Endothelial cell of umbilical vein (primary cell): ENCODE measurements around the gene RMND5A. TPM values are rescaled to one million over a fixed set of nuclear protein-coding genes. Genes with fewer than 3 reads are reported as not detected.

Experiments used
- BruUV-seq: library from RNA; stranded (reverse); fragments of 400-500 nt; replicated peaks from 2 replicates; lab custom pipeline; 2021; lab: Mats Ljungman, UMichigan
- CTCF ChIA-PET: fragments of 300-600, 350-600 bp; sonication (Branson Sonifier 250); formaldehyde crosslinking; loops from one replicate; lab custom pipeline; 2021; ENCODE audit warnings: antibody characterized with exemption, inconsistent platforms; lab: Charles Lee
- POLR2A ChIA-PET: fragments of 300-600, 350-600 bp; sonication (Branson Sonifier 250); formaldehyde crosslinking; loops from one replicate; lab custom pipeline; 2021; ENCODE audit warnings: antibody characterized with exemption, inconsistent platforms; lab: Charles Lee
- DNase-seq: peaks from one replicate; pipeline ENCODE4 v3.0.0-alpha.2; 2011; ENCODE audit warnings: low read depth, low spot score
- FAIRE-seq: peaks from 2 replicates; lab custom pipeline; 2011; peaks lifted over from hg19 to GRCh38; lab: Jason Lieb, UNC
- H2AFZ ChIP-seq: 2 replicates; pipeline ENCODE4 v1.6.0; 2012; ENCODE audit warnings: low read depth, low read length, control low read depth, inconsistent platforms
- H3K27ac ChIP-seq: 2 replicates; pipeline ENCODE4 v1.5.1; 2011; ENCODE audit warnings: low read depth, mild to moderate bottlenecking, control low read depth, low read length, moderate library complexity; ENCODE audit not compliant: insufficient read depth
- H3K27me3 ChIP-seq, 2 experiments: 2 replicates each; pipeline versions ENCODE4 v1.6.0 to v1.6.1; 2011; ENCODE audit warnings: low read length in 2 of 2, mixed read lengths in 1 of 2; ENCODE audit not compliant: control insufficient read depth in 2 of 2, insufficient read depth in 2 of 2
- H3K36me3 ChIP-seq, 2 experiments: 2 replicates in 1 of 2; 3 replicates in 1 of 2; pipeline ENCODE4 v1.5.1; 2011; ENCODE audit warnings: low read length in 2 of 2, mild to moderate bottlenecking in 1 of 2, moderate library complexity in 1 of 2; ENCODE audit not compliant: control insufficient read depth in 2 of 2, insufficient read depth in 2 of 2; ENCODE audit errors: extremely low read depth in 1 of 2
- H3K4me1 ChIP-seq: 3 replicates; pipeline ENCODE4 v1.5.1; 2011; ENCODE audit warnings: mild to moderate bottlenecking, low read length; ENCODE audit not compliant: control insufficient read depth, insufficient read depth; ENCODE audit errors: extremely low read depth
- H3K4me2 ChIP-seq: 2 replicates; pipeline ENCODE4 v1.6.1; 2011; ENCODE audit warnings: low read length, control low read depth, mixed read lengths; ENCODE audit not compliant: insufficient read depth
- H3K4me3 ChIP-seq, 3 experiments: fragments of 200-600 bp in 1 of 3; sonication (generic), shearing (Covaris generic) in 1 of 3; replicated peaks in 1 of 3; 2 replicates each; pipeline ENCODE4 v1.5.1; 2011 to 2016; ENCODE audit warnings: control low read depth in 3 of 3, low read length in 3 of 3, mild to moderate bottlenecking in 2 of 3, inconsistent platforms in 1 of 3, low read depth in 1 of 3, moderate library complexity in 1 of 3; ENCODE audit not compliant: insufficient read depth in 1 of 3
- H3K79me2 ChIP-seq: 2 replicates; pipeline ENCODE4 v1.6.0; 2012; ENCODE audit warnings: low read length, inconsistent platforms; ENCODE audit not compliant: control insufficient read depth, insufficient read depth
- H3K9ac ChIP-seq: replicated peaks from 2 replicates; pipeline ENCODE3; 2011; ENCODE audit warnings: low read length, control low read depth; ENCODE audit not compliant: insufficient read depth; ENCODE audit errors: extremely low read depth
- H3K9me1 ChIP-seq: replicated peaks from 3 replicates; pipeline ENCODE4 v1.6.0; 2011; ENCODE audit warnings: mild to moderate bottlenecking, low read length; ENCODE audit not compliant: control insufficient read depth, insufficient read depth; ENCODE audit errors: extremely low read depth
- H3K9me3 ChIP-seq: replicated peaks from 2 replicates; pipeline ENCODE4 v1.5.1; 2012; ENCODE audit warnings: low read length, inconsistent platforms; ENCODE audit not compliant: control insufficient read depth, insufficient read depth
- H4K20me1 ChIP-seq: replicated peaks from 2 replicates; pipeline ENCODE3; 2011; ENCODE audit warnings: mild to moderate bottlenecking, low read length; ENCODE audit not compliant: control insufficient read depth, insufficient read depth; ENCODE audit errors: extremely low read depth
- EZH2 ChIP-seq: IDR thresholded peaks from 2 replicates; pipeline ENCODE4 v1.6.1; 2012; ENCODE audit warnings: borderline replicate concordance, low read depth, mild to moderate bottlenecking, moderate library complexity, low read length, inconsistent platforms; ENCODE audit not compliant: severe bottlenecking
- FOS ChIP-seq: IDR thresholded peaks from 2 replicates; pipeline ENCODE4 v1.6.1; 2011; ENCODE audit warnings: mild to moderate bottlenecking, low read length, moderate library complexity, borderline replicate concordance; ENCODE audit not compliant: insufficient read depth
- GATA2 ChIP-seq: IDR thresholded peaks from 2 replicates; pipeline ENCODE4 v1.7.0; 2011; ENCODE audit warnings: low read depth, mild to moderate bottlenecking, moderate library complexity, mixed read lengths, low read length; ENCODE audit not compliant: insufficient read length, insufficient read depth
- JUN ChIP-seq: IDR thresholded peaks from 2 replicates; pipeline ENCODE4 v1.6.1; 2011; ENCODE audit warnings: borderline replicate concordance, low read depth; ENCODE audit not compliant: insufficient read length, insufficient read depth
- MAX ChIP-seq: IDR thresholded peaks from 2 replicates; pipeline ENCODE4 v1.6.1; 2011; ENCODE audit not compliant: insufficient read depth, insufficient read length
- MYC ChIP-seq: IDR thresholded peaks from one replicate; pipeline ENCODE4 v1.6.1; 2011; ENCODE audit warnings: mild to moderate bottlenecking, low read depth, low read length
- POLR2A ChIP-seq: IDR thresholded peaks from 2 replicates; pipeline ENCODE4 v1.6.1; 2012; ENCODE audit warnings: low read depth, mild to moderate bottlenecking, control low read depth, low read length
- POLR2AphosphoS5 ChIP-seq: IDR thresholded peaks from 2 replicates; pipeline ENCODE4 v1.6.1; 2012; ENCODE audit warnings: low read depth, mild to moderate bottlenecking, control low read depth, low read length, moderate library complexity; ENCODE audit not compliant: insufficient read depth
- dilution Hi-C: fragments of 300-500 bp; cut with MboI; formaldehyde crosslinking; loops from one replicate; pipeline ENCODE4 v1.15.0; 2019; ENCODE audit warnings: low sequenced_read_pairs; ENCODE audit not compliant: extremely low pct_ligation_motif_present
- intact Hi-C: fragments of 100-400 bp; cut with micrococcal nuclease; formaldehyde crosslinking; loops from one replicate; pipeline ENCODE4 v1.10.0; 2022
- polyA plus RNA-seq, 4 experiments: library from polyadenylated mRNA; depleted of rRNA in 3 of 4; stranded (reverse) in 3 of 4; unstranded in 1 of 4; fragments of >200 nt; gene quantifications; 2 replicates each; pipeline versions ENCODE4 v1.2.1 to v1.2.3, GENCODE V29; 2011 to 2012; ENCODE audit warnings: missing spikeins in 1 of 4
- total RNA-seq: library from RNA; stranded (reverse); gene quantifications from 2 replicates; pipeline ENCODE4 v1.2.3, GENCODE V29; 2021
- TF ChIP-seq, protein P1 (sequence below), 2 donors: IDR thresholded peaks; 1 replicate in 1 of 2; 2 replicates in 1 of 2; pipeline ENCODE4 v1.5.1; 2011; ENCODE audit warnings: low read length in 2 of 2, mild to moderate bottlenecking in 2 of 2, moderate library complexity in 2 of 2, control low read depth in 1 of 2, inconsistent platforms in 1 of 2, low read depth in 1 of 2; ENCODE audit not compliant: insufficient read depth in 1 of 2; ENCODE audit errors: extremely low read depth in 1 of 2

RMND5A gene
- total and polyA plus RNA-seq, 2 donors (not counting 3 experiments of a cell fraction or from before 2014, with no cell fraction given) = 10.8 to 21.5 TPM

GRCh38 chr2:86764661-86765309, 44.7 kb downstream of the RMND5A start:
- FAIRE-seq = peak; percentile 62

DNA sequence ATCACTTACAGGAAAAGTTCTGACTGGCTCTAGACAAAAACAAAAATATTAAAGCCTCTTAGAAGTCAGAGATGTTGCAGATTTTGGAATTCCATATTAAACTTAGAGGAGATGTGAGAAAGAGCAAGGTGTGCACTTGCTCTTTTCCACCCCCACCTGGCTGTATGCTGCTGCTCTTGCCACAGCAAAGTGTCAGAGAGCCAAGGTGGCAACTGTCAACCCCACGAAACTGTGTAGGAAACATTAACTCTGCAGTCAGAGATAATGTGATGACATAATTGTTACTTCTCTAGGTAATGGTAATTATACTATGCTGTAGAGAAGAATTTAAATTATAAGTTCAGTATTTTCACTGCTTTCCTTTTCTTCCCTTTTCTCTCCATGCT, 45.2 kb downstream of the RMND5A start:
- Histone ChIP-seq H3K79me2 (no peaks in the 10 kb centered on the region), H3K36me3 (peaks cover 0 to 12% of the 10 kb centered on the region in 2 experiments), H3K4me1 (no peaks in the 10 kb centered on the region), H3K9me3 (no peaks in the 10 kb centered on the region), H3K4me3 (no peak overlapping the region), H3K9me1 (no peaks in the 10 kb centered on the region), H3K9ac (no peak overlapping the region), H3K27me3 (no peaks in the 10 kb centered on the region), H2AFZ (no peak overlapping the region), H3K27ac (no peak overlapping the region), H4K20me1 (peaks cover 4% of the 10 kb centered on the region), H3K4me2 (no peak overlapping the region)
- intact Hi-C loops = no loop called here
- no peak for FAIRE-seq
- dilution Hi-C loops = no loop called here
- no TSS peak for BruUV-seq
- CTCF ChIA-PET = interaction anchor here (0.9 to 1.9 kb wide), 6 partner anchors 12 to 145 kb away, joined by 3 to 17 read pairs (median 4); no protein-coding TSS in a partner anchor
- DNase-seq = no peak
- TF ChIP-seq EZH2 = no peak
- no peak for TF ChIP-seq POLR2AphosphoS5
- TF ChIP-seq FOS = no peak
- TF ChIP-seq MYC = no peak
- TF ChIP-seq JUN = no peak
- TF ChIP-seq POLR2A = no peak
- TF ChIP-seq GATA2 = no peak
- TF ChIP-seq MAX = no peak
- TF ChIP-seq, protein P1, sequence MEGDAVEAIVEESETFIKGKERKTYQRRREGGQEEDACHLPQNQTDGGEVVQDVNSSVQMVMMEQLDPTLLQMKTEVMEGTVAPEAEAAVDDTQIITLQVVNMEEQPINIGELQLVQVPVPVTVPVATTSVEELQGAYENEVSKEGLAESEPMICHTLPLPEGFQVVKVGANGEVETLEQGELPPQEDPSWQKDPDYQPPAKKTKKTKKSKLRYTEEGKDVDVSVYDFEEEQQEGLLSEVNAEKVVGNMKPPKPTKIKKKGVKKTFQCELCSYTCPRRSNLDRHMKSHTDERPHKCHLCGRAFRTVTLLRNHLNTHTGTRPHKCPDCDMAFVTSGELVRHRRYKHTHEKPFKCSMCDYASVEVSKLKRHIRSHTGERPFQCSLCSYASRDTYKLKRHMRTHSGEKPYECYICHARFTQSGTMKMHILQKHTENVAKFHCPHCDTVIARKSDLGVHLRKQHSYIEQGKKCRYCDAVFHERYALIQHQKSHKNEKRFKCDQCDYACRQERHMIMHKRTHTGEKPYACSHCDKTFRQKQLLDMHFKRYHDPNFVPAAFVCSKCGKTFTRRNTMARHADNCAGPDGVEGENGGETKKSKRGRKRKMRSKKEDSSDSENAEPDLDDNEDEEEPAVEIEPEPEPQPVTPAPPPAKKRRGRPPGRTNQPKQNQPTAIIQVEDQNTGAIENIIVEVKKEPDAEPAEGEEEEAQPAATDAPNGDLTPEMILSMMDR (IDR thresholded peaks at IDR 0.05; ENCODE audit: extremely low read depth in 1 of 2, insufficient read depth in 1 of 2, low read depth in 1 of 2, low read length in 2 of 2) = no peak
- POLR2A ChIA-PET = no interaction called here

More at GRCh38 chr2:86764661-86765309, 44.7 kb downstream of the RMND5A start:
- no peak overlapping the region for H3K4me3 ChIP-seq
- intact Hi-C loops (loop anchor here (1.0 kb wide), 1 partner anchor 277 kb away; no protein-coding TSS in a partner anchor), dilution Hi-C loops (no loop called here)
- ChIA-PET CTCF (interaction anchor here (0.6 to 1.9 kb wide), 11 partner anchors 11 to 368 kb away, joined by 3 to 17 read pairs (median 3); no protein-coding TSS in a partner anchor), POLR2A (no interaction called here)
- no peaks in the 10 kb centered on the region for H3K4me1 ChIP-seq
- H2AFZ ChIP-seq = no peak overlapping the region
- no peaks in the 10 kb centered on the region for H3K27me3 ChIP-seq
- no peak overlapping the region for H3K4me2 ChIP-seq
- no peaks in the 10 kb centered on the region for H3K79me2 ChIP-seq
- H3K36me3 ChIP-seq = peaks cover 0 to 10% of the 10 kb centered on the region in 2 experiments
- H3K27ac ChIP-seq = no peak overlapping the region
- H3K9ac ChIP-seq = no peak overlapping the region
- no peaks in the 10 kb centered on the region for H3K9me3 ChIP-seq
- peak; percentile 73 for DNase-seq
- TF ChIP-seq, protein P1 (IDR thresholded peaks at IDR 0.05; ENCODE audit: extremely low read depth in 1 of 2, insufficient read depth in 1 of 2, low read depth in 1 of 2, low read length in 2 of 2) = peak; percentile 57 to 59
- no peak for TF ChIP-seq EZH2
- no TSS peak for BruUV-seq
- H4K20me1 ChIP-seq = peaks cover 4% of the 10 kb centered on the region
- H3K9me1 ChIP-seq = no peaks in the 10 kb centered on the region
